ENCODE measurements around the gene ARMC8. TPM values are rescaled to one million over a fixed set of nuclear protein-coding genes. Genes with fewer than 3 reads are reported as not detected.

Gene ARMC8
- total RNA-seq, result 30.4 and 48.8 TPM in 2 replicates

GRCh38 chr3:138187296-138188012, at the start of gene ARMC8:
ARMC8 (plus strand) TSS chr3:138187301; CDS start chr3:138187555, 254 bp downstream.

GRCh38 chr3:138174421-138175131, 12.5 kb upstream of the ARMC8 start, which contains the start of gene DBR1:
DBR1 (minus strand) TSS chr3:138174921; CDS start chr3:138174795, 126 bp downstream.

GRCh38 chr3:138329127-138329983, 142.3 kb downstream of the ARMC8 start, which contains the start of gene NME9:
NME9 (minus strand) TSS chr3:138329851; CDS start chr3:138329335, 516 bp downstream.

Other genes starting within 250 kb of the ARMC8 start
- gene CLDN18, start 177.1 kb upstream of the ARMC8 start, total RNA-seq, result not detected in 2 replicates
- 17.5 and 22.2 TPM in 2 replicates for gene DZIP1L, start 71.7 kb upstream of the ARMC8 start, total RNA-seq
- not detected in 2 replicates for gene A4GNT, start 54.9 kb upstream of the ARMC8 start, total RNA-seq
- gene DBR1, start 12.4 kb upstream of the ARMC8 start, total RNA-seq, result 13.7 and 17.4 TPM in 2 replicates
- gene NME9, start 142.6 kb downstream of the ARMC8 start, total RNA-seq, result not detected in 2 replicates
- 29.1 and 40.8 TPM in 2 replicates for gene MRAS, start 161.3 kb downstream of the ARMC8 start, total RNA-seq
- gene ESYT3, start 247.3 kb downstream of the ARMC8 start, total RNA-seq, result 0.16 TPM in 1 of 2 replicates, not detected in the other